SK-N-SH (cell line): ENCODE results near the gene SLAMF9. TPM values are rescaled to one million over a fixed set of nuclear protein-coding genes. Genes with fewer than 3 reads are reported as not detected.

Source experiments
- CTCF ChIA-PET: fragments of 300-600, 350-600 bp; formaldehyde crosslinking; extraction: SDS; loops from one replicate; lab custom pipeline; 2021; lab: Yijun Ruan, JAX
- POLR2A ChIA-PET: fragments of 350-600 bp; sonication (Branson Sonifier 250); formaldehyde crosslinking; extraction: SDS; loops from one replicate; lab custom pipeline; 2020; ENCODE audit warnings: antibody characterized with exemption, inconsistent platforms; lab: Yijun Ruan, JAX
- DNase-seq: peaks from one replicate; pipeline ENCODE4 v3.0.0; 2012
- H2AFZ ChIP-seq: fragments of 200-600 bp; sonication (generic); 2 replicates; pipeline ENCODE4 v1.8.1; 2016; ENCODE audit warnings: antibody characterized with exemption, mild to moderate bottlenecking, low read depth
- H3F3A ChIP-seq: fragments of 200-600 bp; sonication (generic); replicated peaks from 2 replicates; pipeline ENCODE3; 2016; ENCODE audit warnings: antibody characterized with exemption, mild to moderate bottlenecking; ENCODE audit not compliant: insufficient read depth
- H3K27ac ChIP-seq, 2 experiments: fragments of 200-500 bp in 1 of 2; fragments of 200-600 bp in 1 of 2; sonication (Bioruptor generic) in 1 of 2; sonication (generic), shearing (Covaris generic) in 1 of 2; 2 replicates each; pipeline versions ENCODE4 v1.5.1 to v1.6.1; 2014 to 2016; ENCODE audit warnings: low read depth in 2 of 2, inconsistent platforms in 1 of 2, low read length in 1 of 2, mild to moderate bottlenecking in 1 of 2, mixed read lengths in 1 of 2
- H3K27me3 ChIP-seq: fragments of 200-600 bp; sonication (generic), shearing (Covaris generic); 2 replicates; pipeline ENCODE4 v1.6.1; 2016; ENCODE audit warnings: mixed run types; ENCODE audit not compliant: insufficient read depth
- H3K36me3 ChIP-seq, 2 experiments: fragments of 200-500 bp in 1 of 2; fragments of 200-600 bp in 1 of 2; sonication (Bioruptor generic) in 1 of 2; sonication (generic) in 1 of 2; replicated peaks in 1 of 2; 2 replicates each; pipeline versions ENCODE3 to v1.5.1; 2014 to 2016; ENCODE audit warnings: low read length in 1 of 2, mild to moderate bottlenecking in 1 of 2; ENCODE audit not compliant: insufficient read depth in 2 of 2, control insufficient read depth in 1 of 2
- H3K4me1 ChIP-seq, 2 experiments: fragments of 200-500 bp in 1 of 2; fragments of 200-600 bp in 1 of 2; sonication (Bioruptor generic) in 1 of 2; sonication (generic), shearing (Covaris generic) in 1 of 2; 2 replicates each; pipeline versions ENCODE4 v1.5.1 to v1.6.1; 2014 to 2016; ENCODE audit warnings: low read depth in 1 of 2, low read length in 1 of 2, mixed run types in 1 of 2; ENCODE audit not compliant: insufficient read depth in 2 of 2, control insufficient read depth in 1 of 2
- H3K4me2 ChIP-seq: fragments of 200-600 bp; sonication (generic), shearing (Covaris generic); 2 replicates; pipeline ENCODE4 v1.6.1; 2017; ENCODE audit warnings: mixed run types
- H3K4me3 ChIP-seq, 2 experiments: fragments of 200-500 bp in 1 of 2; fragments of 200-600 bp in 1 of 2; sonication (Bioruptor generic) in 1 of 2; sonication (generic), shearing (Covaris generic) in 1 of 2; 2 replicates each; pipeline versions ENCODE4 v1.5.1 to v1.8.1; 2014 to 2016; ENCODE audit warnings: low read depth in 2 of 2, inconsistent platforms in 1 of 2, low read length in 1 of 2, mild to moderate bottlenecking in 1 of 2, mixed read lengths in 1 of 2, moderate library complexity in 1 of 2
- H3K79me2 ChIP-seq: fragments of 200-600 bp; sonication (generic); 2 replicates; pipeline ENCODE4 v1.8.1; 2017; ENCODE audit warnings: mild to moderate bottlenecking; ENCODE audit not compliant: insufficient read depth
- H3K9ac ChIP-seq: fragments of 200-600 bp; sonication (generic); 2 replicates; pipeline ENCODE4 v1.6.1; 2017; ENCODE audit warnings: mixed run types
- H3K9me2 ChIP-seq: fragments of 200-600 bp; sonication (generic); 2 replicates; pipeline ENCODE4 v1.6.1; 2017; ENCODE audit warnings: mixed run types
- H3K9me3 ChIP-seq: fragments of 200-600 bp; sonication (generic); 2 replicates; pipeline ENCODE4 v1.6.1; 2017; ENCODE audit warnings: mixed run types, mild to moderate bottlenecking, moderate library complexity
- H4K20me1 ChIP-seq: fragments of 200-600 bp; sonication (generic); 2 replicates; pipeline ENCODE4 v1.6.1; 2017; ENCODE audit warnings: mild to moderate bottlenecking, mixed run types; ENCODE audit not compliant: insufficient read depth
- EP300 ChIP-seq, 2 experiments: IDR thresholded peaks; 2 replicates each; pipeline versions ENCODE4 v1.4.0 to v1.6.1; 2012; ENCODE audit warnings: borderline replicate concordance in 1 of 2, low read depth in 1 of 2, low read length in 1 of 2
- EZH2phosphoT487 ChIP-seq: fragments of 200-600 bp; sonication (generic); IDR thresholded peaks from 2 replicates; pipeline ENCODE4 v1.6.1; 2017; ENCODE audit warnings: low read depth, mixed run types, mild to moderate bottlenecking, antibody characterized with exemption, moderate library complexity, borderline replicate concordance
- FOXJ3 ChIP-seq: sonication (generic); formaldehyde crosslinking; IDR thresholded peaks from 2 replicates; pipeline ENCODE4 v1.5.1; 2020; ENCODE audit warnings: mild to moderate bottlenecking, missing genetic modification reagents
- FOXM1 ChIP-seq: IDR thresholded peaks from 2 replicates; pipeline ENCODE4 v1.4.0; 2012; ENCODE audit warnings: low read depth, mild to moderate bottlenecking
- GATA2 ChIP-seq: sonication (generic); formaldehyde crosslinking; IDR thresholded peaks from 2 replicates; pipeline ENCODE4 v1.5.0; 2020; ENCODE audit warnings: mild to moderate bottlenecking, missing genetic modification reagents
- IRF3 ChIP-seq: fragments of 150-350 bp; IDR thresholded peaks from 2 replicates; pipeline ENCODE4 v1.6.1; 2016; ENCODE audit warnings: mild to moderate bottlenecking, low read depth, low read length
- NFIC ChIP-seq: IDR thresholded peaks from 2 replicates; pipeline ENCODE4 v1.4.0; 2012; ENCODE audit warnings: borderline replicate concordance
- NRF1 ChIP-seq: IDR thresholded peaks from 2 replicates; pipeline ENCODE4 v1.6.1; 2012; ENCODE audit warnings: low read depth, mild to moderate bottlenecking, low read length
- POLR2AphosphoS5 ChIP-seq: IDR thresholded peaks from 2 replicates; pipeline ENCODE4 v1.6.1; 2012; ENCODE audit warnings: low read depth, low read length
- RCOR1 ChIP-seq: fragments of 150-350 bp; IDR thresholded peaks from 2 replicates; pipeline ENCODE4 v1.6.1; 2017; ENCODE audit warnings: antibody characterized with exemption, low read length
- REST ChIP-seq: IDR thresholded peaks from 2 replicates; pipeline ENCODE4 v1.6.1; 2012; ENCODE audit warnings: mild to moderate bottlenecking, low read depth, low read length, moderate library complexity
- SMC3 ChIP-seq: IDR thresholded peaks from 2 replicates; pipeline ENCODE4 v1.6.1; 2012; ENCODE audit warnings: low read depth, low read length, improper control_type of control experiment
- USF2 ChIP-seq: fragments of 150-350 bp; IDR thresholded peaks from 2 replicates; pipeline ENCODE4 v1.6.1; 2017; ENCODE audit warnings: antibody characterized with exemption, low read length, low read depth, borderline replicate concordance
- YY1 ChIP-seq: IDR thresholded peaks from 2 replicates; pipeline ENCODE4 v1.4.0; 2012; ENCODE audit warnings: low read depth, mild to moderate bottlenecking
- WGBS: methylation state at CpG from one replicate; pipeline ENCODE4 v1.1.6; 2017; ENCODE audit warnings: low lambda C conversion rate; 5-methylcytosine and 5-hydroxymethylcytosine counted together
- polyA plus RNA-seq, 3 experiments: library from polyadenylated mRNA; depleted of rRNA; stranded (reverse); fragments of >200 nt; gene quantifications; 2 replicates each; pipeline ENCODE4 v1.2.3, GENCODE V29; 2012
- TF ChIP-seq, protein P1 (sequence below): IDR thresholded peaks from 2 replicates; pipeline ENCODE4 v1.4.0; 2012; ENCODE audit warnings: low read depth, borderline replicate concordance
- TF ChIP-seq, protein P2 (sequence below): fragments of 200-600 bp; sonication (generic); IDR thresholded peaks from 2 replicates; pipeline ENCODE4 v1.6.1; 2017; ENCODE audit warnings: antibody characterized with exemption, mild to moderate bottlenecking, moderate library complexity

Gene SLAMF9
- polyA plus RNA-seq, 1 of the 3 experiments (the other 2 are of a cell fraction) = 0.12 TPM

- POLR2A ChIA-PET = no interaction called here
- CTCF ChIA-PET = interaction anchor here (1.3 to 22.3 kb wide), 4 partner anchors 14 to 121 kb away, joined by 4 to 460 read pairs (median 14); no protein-coding TSS in a partner anchor
- no peak overlapping the region for H3K9ac ChIP-seq
- no peak overlapping the region for H3K4me2 ChIP-seq
- no peak for DNase-seq
- peaks cover 58% of the 10 kb centered on the region for H4K20me1 ChIP-seq
- H3K4me1 ChIP-seq = peaks cover 41 to 56% of the 10 kb centered on the region in 2 experiments
- peaks cover 25 to 35% of the 10 kb centered on the region in 2 experiments for H3K36me3 ChIP-seq
- H3K4me3 ChIP-seq = no peak overlapping the region
- H3K9me3 ChIP-seq = no peaks in the 10 kb centered on the region
- TF ChIP-seq, protein P1, sequence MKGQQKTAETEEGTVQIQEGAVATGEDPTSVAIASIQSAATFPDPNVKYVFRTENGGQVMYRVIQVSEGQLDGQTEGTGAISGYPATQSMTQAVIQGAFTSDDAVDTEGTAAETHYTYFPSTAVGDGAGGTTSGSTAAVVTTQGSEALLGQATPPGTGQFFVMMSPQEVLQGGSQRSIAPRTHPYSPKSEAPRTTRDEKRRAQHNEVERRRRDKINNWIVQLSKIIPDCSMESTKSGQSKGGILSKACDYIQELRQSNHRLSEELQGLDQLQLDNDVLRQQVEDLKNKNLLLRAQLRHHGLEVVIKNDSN = no peak
- TF ChIP-seq YY1 (no peak), USF2 (no peak), GATA2 (CRISPR knock-in tag) (no peak), FOXM1 (no peak), NRF1 (no peak), POLR2AphosphoS5 (no peak), FOXJ3 (CRISPR knock-in tag) (no peak), RCOR1 (no peak)
- TF ChIP-seq, protein P2, sequence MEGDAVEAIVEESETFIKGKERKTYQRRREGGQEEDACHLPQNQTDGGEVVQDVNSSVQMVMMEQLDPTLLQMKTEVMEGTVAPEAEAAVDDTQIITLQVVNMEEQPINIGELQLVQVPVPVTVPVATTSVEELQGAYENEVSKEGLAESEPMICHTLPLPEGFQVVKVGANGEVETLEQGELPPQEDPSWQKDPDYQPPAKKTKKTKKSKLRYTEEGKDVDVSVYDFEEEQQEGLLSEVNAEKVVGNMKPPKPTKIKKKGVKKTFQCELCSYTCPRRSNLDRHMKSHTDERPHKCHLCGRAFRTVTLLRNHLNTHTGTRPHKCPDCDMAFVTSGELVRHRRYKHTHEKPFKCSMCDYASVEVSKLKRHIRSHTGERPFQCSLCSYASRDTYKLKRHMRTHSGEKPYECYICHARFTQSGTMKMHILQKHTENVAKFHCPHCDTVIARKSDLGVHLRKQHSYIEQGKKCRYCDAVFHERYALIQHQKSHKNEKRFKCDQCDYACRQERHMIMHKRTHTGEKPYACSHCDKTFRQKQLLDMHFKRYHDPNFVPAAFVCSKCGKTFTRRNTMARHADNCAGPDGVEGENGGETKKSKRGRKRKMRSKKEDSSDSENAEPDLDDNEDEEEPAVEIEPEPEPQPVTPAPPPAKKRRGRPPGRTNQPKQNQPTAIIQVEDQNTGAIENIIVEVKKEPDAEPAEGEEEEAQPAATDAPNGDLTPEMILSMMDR = no peak
- H3K9me2 ChIP-seq = no peaks in the 10 kb centered on the region
- peaks cover 68% of the 10 kb centered on the region for H3K79me2 ChIP-seq
- no peaks in the 10 kb centered on the region for H3K27me3 ChIP-seq
- peaks cover 55% of the 10 kb centered on the region for H3F3A ChIP-seq
- WGBS = 100% methylated on average over 4 of the region's 10 CpGs
- H2AFZ ChIP-seq = no peak overlapping the region
- peak overlapping the region in 1 of 2 experiments; percentile 97; a peak in 2 of 4 replicates for H3K27ac ChIP-seq
Observed at GRCh38 chr1:159919236-159919865, 34.7 kb downstream of the SLAMF9 start.

- peaks cover 25 to 35% of the 10 kb centered on the region in 2 experiments for H3K36me3 ChIP-seq
- no peak for TF ChIP-seq RCOR1
- TF ChIP-seq EP300 (IDR thresholded peaks at IDR 0.05; ENCODE audit: borderline replicate concordance in 1 of 2, low read depth in 1 of 2, low read length in 1 of 2) = no peak
- no peak for TF ChIP-seq IRF3
- no peak for TF ChIP-seq SMC3
- no peak for TF ChIP-seq REST
- TF ChIP-seq EZH2phosphoT487 = no peak
- no peak for TF ChIP-seq NFIC
Observed at GRCh38 chr1:159918352-159919200, 35.5 kb downstream of the SLAMF9 start.

More at GRCh38 chr1:159918352-159919200, 35.5 kb downstream of the SLAMF9 start:
- Histone ChIP-seq H3K27ac (peak overlapping the region in 1 of 2 experiments; percentile 97; a peak in 2 of 4 replicates), H3K9ac (no peak overlapping the region), H3K9me3 (no peaks in the 10 kb centered on the region), H3K4me1 (peaks cover 35 to 62% of the 10 kb centered on the region in 2 experiments), H3F3A (peaks cover 59% of the 10 kb centered on the region), H3K4me2 (no peak overlapping the region), H3K9me2 (no peaks in the 10 kb centered on the region), H2AFZ (no peak overlapping the region), H3K27me3 (no peaks in the 10 kb centered on the region), H4K20me1 (peaks cover 58% of the 10 kb centered on the region), H3K79me2 (peaks cover 61% of the 10 kb centered on the region), H3K4me3 (no peak overlapping the region)
- no peak for DNase-seq
- ChIA-PET POLR2A (no interaction called here), CTCF (interaction anchor here (1.5 to 3.2 kb wide), 2 partner anchors 87 to 121 kb away, joined by 4 to 24 read pairs; no protein-coding TSS in a partner anchor)
- 88% methylated on average over 13 of the region's 13 CpGs for WGBS
